Activated CD8-positive, alpha-beta memory T cell treated with anti-CD3 and anti-CD28 coated beads, Interleukin-2, amount 50 U/mL, for 48 hours (primary cell): Measurements from ENCODE around the gene IFT25.
"Not testable (repeated sequence)": the region's sequence is repeated elsewhere in the genome, so short reads cannot be mapped to it uniquely, and the experiment has no call there.

Source experiments
- DNase-seq: peaks from one replicate; pipeline ENCODE4 v3.0.0-alpha.2; 2020

The IFT25 gene

DNA sequence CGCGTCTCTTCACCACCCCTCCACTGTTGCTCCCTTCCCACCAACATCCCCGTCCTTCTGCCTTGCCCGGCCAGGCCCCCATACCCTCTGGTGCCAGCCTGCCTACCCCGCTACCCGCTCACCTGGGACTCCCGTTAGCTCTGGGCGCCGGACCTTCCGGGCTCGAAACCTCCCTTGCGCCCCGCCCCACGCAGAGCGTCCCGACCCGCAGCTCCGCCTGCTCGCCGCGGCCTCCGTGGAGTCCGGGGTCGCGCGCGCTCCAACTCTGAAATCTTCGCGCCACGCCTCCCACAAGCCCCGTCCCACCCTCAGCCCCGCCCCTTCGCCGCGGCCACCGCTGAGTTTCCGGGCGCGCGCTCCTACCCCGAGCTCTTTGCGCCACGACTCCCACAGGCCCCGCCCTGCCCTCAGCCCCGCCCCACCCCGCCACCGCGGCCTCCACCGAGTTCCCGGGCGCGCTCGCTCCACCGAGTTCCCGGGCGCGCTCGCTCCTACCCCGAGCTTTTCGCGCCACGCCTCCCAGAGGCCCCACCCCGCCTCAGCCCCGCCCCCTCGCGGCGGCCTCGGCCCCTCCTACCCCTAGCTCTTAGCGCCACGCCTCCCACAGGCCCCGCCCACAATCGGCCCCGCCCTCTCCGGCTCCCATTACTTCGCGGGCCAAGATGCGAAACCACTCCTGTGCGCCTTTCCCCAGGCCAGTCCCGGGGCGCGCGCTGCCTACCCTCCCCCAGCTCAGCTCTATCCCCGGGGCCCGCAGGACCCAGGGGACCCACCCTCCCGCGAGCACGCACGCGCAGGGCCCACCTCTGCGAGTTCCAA lies at the start of gene IFT25:
Gene IFT25 (minus strand): TSS at position 267 of the 819 bp plus-strand sequence. CDS start 5,617 bp downstream, outside the sequence.
- DNase-seq: peak; percentile 100

DNA sequence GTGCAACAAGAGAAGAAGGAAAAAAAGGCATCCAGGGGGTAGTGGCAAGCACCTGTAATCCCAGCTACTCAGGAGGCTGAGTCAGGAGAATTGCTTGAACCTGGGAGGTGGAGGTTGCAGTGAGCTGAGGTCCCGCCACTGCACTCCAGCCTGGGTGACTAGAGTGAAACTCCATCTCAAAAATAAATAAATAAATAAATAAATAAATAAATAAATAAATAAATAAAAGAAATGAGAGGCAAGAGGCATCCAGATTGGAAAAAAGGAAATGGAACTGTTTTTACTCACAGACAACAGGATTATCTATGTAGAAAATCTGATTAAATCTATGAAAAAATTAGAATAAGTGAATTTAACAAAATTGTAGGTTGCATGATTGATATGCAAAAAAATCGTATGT lies 49.0 kb upstream of the IFT25 start:
- not testable (repeated sequence) for DNase-seq

DNA sequence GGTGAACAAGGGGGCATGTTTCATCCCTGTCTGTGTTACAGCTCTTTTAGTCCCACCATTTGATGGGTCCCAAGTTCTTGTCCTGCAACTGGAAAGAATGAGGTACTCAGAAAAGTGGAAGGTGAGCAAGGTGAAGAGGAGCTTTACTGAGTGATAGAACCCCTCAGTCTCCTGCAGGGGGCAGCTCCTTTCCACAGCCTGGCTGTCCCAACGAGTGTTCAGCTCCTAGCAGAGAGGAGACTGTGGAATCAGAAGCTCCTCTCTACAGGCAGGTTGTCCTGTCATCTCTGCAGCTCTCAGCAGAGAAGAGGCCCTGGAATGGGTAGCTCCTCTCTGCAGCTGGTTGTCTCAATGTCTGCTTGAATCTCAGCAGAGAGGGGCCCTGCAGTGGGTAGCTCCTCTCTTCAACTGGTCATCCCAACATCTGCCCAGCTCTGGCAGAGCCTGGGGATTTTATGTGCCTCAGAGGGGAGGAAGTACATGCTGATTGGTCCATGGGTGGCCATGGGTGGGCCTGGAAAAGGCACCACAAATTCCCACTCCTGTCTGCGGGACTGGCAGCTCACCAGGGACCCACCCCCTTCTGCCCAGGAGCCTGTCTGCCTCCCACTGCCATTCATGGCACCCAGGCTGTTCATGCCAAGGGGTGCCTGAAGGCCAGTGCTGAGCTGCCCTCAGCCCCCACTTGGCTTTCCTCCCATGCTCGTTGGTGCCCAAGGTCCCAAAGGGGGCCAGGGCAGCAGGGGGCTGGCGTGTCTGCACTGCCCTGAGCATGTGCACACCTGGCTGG lies 46.8 kb upstream of the IFT25 start:
- no peak for DNase-seq

DNA sequence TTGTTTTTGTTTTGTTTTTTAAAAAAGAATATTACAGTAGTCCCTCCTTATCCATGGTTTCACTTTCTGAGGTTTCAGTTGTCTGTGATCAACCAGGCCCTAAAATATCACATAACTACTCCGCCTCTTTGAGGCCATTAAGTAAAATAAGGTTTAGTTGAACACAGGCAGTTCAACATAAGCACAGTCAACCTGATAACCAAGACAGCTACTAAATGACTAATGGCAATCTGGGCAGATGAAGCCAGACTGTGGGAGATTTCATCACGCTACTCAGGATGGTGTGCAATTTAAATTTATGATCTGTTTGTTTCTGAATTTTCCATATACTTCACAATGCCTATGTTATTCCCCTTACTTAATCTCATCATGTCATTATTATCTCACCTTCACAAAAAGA lies 42.4 kb upstream of the IFT25 start:
- DNase-seq: no peak

DNA sequence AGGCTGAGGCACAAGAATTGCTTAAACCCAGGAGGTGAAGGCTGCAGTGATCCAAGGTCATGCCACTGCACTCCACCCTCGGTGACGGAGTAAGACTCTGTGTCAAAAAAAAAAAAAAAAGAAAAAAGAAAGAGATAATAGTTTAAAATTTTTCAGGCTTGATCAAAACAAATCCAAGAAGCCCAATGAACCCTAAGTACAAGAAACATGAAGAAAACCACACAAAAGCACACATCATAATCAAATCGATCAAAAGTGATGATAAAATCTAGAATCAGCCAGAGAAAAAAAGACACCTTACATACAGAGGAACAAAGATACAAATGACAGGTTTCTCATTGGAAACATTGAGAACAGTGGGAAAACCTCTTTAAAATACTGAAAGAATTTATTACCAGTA lies 41.0 kb upstream of the IFT25 start:
- no peak for DNase-seq

DNA sequence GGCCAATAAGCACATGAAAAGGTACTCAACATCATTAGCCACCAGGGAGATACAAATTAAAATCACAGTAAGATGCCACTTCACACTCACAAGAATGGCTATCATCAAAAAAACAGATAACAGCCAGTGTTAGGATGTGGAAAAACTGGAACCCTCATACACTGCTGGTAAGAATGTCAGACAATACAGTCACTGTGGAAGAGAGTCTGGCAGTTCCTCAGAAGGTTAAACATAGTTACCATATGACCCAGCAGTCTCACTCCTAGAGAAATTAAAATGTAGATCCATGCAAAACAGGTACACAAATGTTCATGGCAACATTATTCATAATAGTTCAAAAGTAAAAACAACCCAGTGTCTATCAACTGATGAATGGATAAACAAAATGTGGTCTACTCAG lies 39.2 kb upstream of the IFT25 start:
- no peak for DNase-seq

DNA sequence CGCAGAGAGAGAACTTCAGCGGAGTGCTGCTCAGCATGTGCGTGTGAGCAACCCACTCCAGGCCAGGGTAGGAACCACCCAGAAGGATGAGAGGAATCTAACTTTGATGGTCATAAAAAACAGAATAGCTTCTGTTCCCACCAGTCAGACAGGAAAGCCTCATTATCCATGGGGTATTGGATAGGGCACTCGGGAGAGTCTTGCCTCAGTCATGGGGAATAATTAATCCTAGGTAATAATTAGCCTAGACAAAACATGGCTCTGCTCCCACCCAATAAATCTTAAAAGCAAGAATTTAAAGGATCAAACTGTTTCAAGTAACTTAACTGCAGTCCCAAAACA lies 37.2 kb upstream of the IFT25 start:
- DNase-seq: no peak

DNA sequence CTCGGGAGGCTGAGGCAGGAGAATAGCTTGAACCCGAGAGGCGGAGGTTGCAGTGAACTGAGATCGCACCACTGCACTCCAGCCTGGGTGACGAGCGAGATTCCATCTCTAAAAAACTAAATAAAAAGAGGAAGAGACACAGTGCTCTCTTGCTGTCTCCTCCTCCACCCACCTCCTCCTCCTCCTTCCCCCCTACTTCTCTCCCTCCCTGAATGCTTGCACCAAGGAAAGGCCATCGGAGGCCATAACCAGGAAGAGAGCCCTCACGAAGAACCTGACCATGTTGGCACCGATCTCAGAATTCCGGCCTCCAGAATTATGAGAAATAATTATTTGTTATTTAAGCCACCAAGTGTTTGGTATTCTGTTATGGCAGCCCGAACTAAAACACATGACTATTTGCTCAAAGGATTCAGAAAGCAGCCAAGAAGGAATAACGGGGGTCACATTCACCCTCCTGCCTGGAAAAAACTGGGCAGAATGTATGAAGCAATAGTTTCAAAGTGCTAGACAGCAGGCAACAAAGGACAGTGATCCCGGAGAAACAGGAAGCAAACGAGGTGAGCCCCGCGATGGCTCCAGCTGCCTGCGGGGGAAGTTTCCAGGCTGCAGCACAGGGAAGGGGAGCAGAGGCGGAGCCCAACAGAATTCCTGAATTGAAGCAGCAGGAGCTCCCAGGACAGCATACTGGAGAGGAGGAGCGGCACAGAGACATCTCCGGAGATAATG lies 36.7 kb upstream of the IFT25 start:
- no peak for DNase-seq

DNA sequence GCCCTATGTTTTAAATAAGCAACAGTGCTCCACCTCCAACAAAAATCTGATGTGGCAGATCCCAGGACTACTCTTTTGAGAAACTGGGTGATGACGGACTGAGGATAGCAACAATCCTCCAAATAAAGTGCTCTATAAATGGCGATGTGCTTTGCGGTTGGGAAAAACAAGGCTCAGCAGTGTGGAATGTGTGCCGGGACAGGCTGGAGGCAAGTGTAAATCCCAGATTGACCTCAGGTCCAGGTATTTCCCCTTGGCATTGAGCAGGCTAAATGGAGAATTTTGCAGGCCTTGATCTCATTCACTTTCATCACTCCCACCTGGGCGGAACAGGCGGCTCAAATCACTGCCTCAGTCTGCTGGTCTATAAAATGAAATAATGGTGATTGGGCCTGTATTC lies 35.7 kb upstream of the IFT25 start:
- no peak for DNase-seq

DNA sequence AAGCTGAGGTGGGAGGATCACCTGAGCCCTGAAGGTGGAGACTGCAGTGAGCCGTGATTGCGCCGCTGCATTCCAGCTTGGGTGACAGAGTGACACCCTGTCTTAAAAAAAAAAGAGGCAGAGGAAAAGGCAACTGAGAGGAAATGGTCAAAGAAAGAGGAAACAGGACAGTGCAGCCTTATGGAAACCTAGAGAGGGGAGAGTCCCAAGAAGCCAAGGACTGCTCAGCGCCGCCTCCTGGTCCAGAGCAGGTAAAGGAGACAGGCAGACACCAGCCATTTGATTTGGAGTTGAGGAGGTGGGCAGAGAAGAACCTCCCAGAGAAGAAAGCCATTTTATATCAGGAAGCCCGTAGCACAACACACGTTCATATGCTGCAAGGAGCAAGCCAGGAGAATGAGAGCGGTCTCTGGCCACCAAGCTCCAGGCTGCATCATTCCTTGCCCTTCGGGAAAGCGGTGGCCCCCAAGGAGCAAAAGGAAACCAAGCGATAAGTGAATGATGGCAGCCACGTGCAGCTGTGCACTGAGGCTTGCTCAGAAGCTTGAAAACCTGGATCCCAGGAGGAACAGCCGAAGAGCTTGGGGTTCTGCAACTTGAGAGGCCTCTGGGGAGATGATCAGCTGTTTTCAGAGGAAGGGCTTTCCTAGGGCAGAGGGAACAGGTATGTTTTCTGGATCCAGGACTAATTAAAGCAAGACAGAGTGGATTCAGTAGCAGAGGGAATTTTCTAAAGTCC lies 34.4 kb upstream of the IFT25 start:
- DNase-seq: no peak

DNA sequence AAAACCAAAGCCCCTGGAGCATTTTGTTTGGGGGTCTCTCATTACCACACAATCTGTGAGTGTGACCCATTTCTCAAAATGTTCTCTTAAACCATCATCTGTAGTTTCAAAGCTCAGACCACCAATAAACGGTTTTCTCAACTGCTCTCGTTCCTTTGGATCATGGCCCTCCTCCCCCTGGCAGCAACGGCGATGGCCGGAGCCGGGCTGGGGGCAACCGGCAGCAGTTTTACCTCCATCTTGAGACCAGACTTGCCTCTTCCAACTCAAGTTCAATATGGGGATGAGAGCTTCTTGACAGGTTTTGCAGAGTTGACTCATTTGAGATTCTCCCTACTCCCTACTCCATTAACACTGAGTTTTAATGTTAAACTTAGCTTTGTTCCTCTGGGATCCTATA lies 30.4 kb upstream of the IFT25 start:
- DNase-seq: no peak

DNA sequence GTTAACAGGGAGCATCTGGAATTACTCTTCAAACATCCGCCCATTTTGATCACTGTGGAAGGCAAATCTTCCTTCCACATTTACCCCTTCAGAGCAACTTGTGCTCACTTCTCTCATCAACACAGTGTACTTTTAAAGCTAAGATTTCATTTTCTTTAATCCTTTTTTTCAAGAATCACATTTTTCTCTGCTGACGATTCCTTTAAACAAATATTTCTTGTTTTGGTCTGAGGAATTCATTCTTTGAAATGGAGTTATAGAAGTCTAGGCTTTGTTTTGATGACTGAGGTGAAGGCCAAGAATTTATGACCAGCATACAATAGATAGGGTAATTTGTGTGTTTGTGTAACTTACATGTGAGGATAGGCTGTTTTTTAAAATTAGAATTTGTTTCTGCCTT lies 26.2 kb upstream of the IFT25 start:
- no peak for DNase-seq

DNA sequence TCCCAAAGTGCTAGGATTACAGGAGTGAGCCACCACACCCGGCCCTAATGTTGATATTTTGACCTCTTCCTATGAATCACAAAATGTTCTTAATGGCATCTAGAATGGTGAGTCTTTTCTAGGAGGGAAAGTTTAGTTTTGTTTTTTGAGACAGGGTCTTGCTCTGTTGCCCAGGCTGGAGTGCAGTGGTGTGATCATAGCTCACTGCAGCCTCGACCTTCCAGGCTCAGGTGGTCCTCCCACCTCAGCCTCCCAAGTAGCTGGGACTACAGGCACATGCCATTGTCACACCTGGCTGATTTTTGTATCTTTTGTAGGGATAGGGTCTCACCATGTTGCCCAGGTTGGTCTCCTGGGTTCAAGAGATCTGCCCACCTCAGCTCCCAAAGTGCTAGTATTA lies 23.8 kb upstream of the IFT25 start:
- not testable (repeated sequence) for DNase-seq

DNA sequence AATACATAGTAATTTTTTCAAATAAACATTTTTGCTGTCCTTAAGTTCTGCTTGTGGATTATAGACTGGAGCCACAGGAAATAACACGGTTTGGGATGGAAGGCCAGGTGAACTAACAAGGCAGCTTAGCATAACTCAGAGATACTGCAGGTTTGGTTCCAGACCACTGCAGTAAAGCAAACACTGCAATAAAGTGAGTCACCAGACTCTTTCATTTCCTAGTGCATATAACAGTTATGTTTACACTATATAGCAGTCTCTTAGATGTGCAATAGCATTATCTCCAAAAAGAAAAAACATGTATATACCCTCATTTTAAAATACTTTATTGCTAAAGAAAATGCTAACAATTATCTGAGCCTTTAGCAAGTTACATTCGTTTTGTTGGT lies 22.6 kb upstream of the IFT25 start:
- no peak for DNase-seq

DNA sequence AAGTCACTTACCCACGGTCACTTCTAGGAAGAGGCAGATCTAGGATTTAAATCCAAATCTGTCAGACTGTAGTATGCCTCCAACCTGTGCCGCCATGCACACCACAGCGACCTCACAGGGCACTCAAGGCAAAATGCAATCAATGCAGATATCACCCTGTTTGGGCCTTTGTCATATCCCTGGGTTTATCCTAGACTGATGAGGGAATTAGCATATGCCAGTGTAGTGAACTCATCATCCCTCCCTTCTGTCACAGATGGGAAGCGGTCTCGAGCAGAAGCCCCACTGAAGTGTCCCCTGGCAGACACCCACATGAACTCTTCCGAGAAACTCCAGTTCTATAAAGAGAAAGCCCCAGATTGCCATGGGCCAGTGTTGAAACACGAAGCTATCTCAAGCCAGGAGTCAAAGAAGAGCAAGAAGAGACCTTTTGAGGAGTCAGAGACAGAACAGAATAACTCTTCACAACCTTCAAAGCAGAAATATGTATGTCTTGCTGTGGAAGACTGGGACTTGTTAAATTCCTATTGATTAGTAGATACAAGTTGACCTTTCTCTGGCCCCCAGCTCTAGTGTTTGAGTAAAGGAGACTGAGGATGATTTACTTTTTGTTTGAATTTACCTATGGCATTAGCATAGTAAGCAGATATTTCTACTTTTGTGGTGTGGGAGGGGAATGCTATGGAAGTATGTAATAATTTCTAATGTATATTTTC lies 22.1 kb upstream of the IFT25 start:
- no peak for DNase-seq

DNA sequence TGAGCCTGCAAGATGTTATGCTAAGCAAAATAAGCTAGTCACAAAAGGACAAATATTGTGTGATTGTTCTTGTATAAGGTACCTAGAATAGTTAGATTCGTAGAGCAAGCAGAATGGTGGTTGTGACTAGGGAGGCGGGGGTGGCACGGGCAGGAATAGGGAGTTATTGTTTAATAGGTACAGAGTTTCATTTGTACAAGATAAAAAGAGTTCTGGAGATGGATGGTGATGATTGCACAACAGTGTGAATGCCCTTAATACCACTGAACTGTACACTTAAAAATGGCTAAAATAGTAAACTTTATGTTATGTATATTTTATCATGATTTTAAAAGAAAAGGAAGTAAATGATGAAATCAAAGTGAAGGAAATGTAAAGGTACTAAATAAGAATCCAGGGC lies 21.3 kb upstream of the IFT25 start:
- DNase-seq: no peak

DNA sequence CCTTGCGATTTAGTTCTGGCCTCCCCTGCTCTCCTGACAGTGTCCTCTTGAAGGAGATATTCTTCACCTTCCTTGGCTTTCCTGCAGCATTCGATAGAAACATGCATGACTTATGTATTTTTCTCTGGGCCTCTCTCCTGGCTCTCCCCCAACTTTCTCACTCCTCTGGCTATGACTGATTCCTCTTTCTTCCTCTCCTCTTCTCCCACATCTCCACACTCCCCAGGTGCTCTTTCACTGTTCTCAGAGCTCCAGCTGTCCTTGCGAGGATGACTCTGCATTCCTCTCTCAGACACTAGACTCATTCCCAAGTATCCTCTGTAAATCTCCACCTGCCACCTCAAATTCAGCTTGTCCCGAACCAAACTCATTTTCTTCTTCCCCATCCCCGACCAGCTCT lies 18.6 kb upstream of the IFT25 start:
- no peak for DNase-seq

DNA sequence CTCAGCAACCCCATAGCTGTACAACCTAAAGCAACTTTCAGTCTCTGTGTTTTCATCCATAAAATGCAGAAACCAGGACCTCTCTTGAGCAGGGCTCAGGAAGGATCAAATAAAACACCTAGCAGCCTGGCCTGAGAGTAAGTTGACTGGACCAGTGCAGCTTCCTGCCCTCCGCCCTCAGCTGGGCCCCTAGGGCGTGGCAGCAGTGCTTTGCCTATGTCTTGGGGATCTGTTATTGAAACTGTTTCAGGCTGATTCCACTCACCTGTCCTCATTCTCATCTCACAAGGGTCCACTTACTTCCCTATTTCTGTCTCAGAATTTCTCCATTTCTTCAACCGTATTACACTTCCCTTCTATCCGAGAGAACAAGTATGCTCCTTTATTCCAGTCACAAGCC lies 18.0 kb upstream of the IFT25 start:
- no peak for DNase-seq

DNA sequence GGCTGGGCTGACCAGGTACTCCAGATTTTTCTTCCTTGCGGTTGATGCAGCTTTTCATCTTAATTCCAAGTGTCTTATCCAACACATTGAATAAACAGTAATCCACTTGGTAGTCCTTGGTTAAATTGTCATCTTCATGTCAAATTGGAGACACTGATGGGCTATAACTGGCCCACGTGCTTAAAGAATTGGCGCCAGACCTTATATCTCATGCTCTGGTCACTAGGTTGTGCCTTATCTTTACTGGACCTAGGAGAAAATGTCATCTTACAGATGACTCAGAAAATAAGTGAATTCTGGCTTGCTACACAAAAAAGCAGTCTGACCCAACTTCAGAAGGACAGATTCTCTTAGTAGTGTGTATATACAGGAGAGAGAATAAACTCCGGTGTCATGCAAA lies 16.9 kb upstream of the IFT25 start:
- no peak for DNase-seq

DNA sequence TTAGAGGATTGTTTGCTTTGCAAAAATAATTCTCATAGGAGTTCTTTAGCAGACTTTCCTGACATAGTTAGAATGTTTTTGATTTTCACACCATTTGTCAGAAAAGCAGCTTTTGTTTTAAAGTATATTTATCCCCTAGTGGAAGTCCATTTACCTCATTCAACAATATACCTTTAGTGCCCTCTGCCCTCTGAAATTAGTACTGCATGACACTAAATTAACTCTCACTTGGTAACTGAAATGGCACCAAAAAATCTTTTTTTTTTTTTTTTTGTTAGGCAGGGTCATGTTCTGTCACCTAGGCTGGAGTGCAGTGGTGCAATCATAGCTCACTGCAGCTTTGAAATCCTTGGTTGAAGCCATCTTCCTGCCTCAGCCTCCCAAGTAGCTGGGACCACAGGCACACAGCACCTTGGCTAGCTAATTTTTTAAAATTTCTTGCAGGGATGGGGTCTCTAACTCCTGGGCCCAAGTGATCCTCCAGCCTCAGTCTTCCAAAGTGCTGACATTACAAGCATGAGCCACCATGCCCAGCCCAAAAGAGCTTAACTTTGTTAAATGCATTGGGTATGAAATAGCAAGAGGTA lies 14.3 kb upstream of the IFT25 start:
- no peak for DNase-seq

DNA sequence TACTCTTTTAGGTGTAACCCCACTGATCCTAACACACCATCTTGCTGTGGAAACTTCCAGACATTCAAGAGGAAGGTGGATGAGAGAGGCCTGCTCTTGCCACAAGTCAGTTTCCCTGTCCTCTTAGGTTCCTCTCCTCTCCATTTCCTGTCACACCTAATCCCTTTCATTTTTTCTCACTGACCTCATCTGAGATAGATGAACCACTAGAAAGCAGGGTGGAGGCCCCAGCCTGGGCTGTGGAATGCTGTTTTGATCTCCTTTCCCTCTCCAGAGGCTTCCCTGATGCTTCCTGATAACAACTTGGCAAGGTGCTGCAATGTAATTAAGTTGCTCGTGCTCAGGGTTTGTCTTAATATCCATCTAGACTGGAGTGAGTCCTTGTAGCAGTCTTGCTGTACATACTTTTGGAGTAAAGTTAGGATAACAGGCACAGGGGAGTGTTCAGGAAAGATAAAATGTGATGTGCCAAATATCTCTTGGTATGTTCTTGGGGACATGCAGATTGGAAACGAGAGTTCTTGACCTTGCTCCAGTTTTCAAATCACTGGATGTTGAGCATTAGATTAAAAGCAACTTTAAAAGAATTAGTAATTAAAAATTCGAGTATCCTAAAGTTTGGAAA lies 11.8 kb upstream of the IFT25 start:
- DNase-seq: no peak
